HS-27A (cell line): Measurements from ENCODE around the gene CD68.

Experiments used
- DNase-seq: peaks from one replicate; pipeline ENCODE4 v3.0.0-alpha.2; 2012; ENCODE audit warnings: low read depth, missing footprints

CD68 gene

GRCh38 chr17:7579001-7579833, at the start of gene CD68:
Gene CD68 (plus strand): TSS chr17:7579638. CDS start chr17:7579678, 40 bp downstream.
- DNase-seq, result no peak

- no peak for DNase-seq
Measured at GRCh38 chr17:7530023-7530900, 49.2 kb upstream of the CD68 start.

- no peak for DNase-seq
Measured at GRCh38 chr17:7538050-7538449, 41.4 kb upstream of the CD68 start.

- DNase-seq, result no peak
Measured at GRCh38 chr17:7538891-7539545, 40.4 kb upstream of the CD68 start.

GRCh38 chr17:7541074-7541621, 38.3 kb upstream of the CD68 start:
- no peak for DNase-seq

- no peak for DNase-seq
Measured at GRCh38 chr17:7544911-7545310, 34.5 kb upstream of the CD68 start.

GRCh38 chr17:7548585-7549400, 30.6 kb upstream of the CD68 start, which contains the start of gene TNFSF12:
Gene TNFSF12 (plus strand): TSS chr17:7549058. CDS start chr17:7549154, 96 bp downstream.
- no peak for DNase-seq

GRCh38 chr17:7549401-7550055, 29.9 kb upstream of the CD68 start:
- no peak for DNase-seq

- no peak for DNase-seq
Measured at GRCh38 chr17:7550344-7550743, 29.1 kb upstream of the CD68 start.

GRCh38 chr17:7551396-7551795, 28.0 kb upstream of the CD68 start:
- DNase-seq, result no peak

GRCh38 chr17:7552621-7553051, 26.8 kb upstream of the CD68 start:
- no peak for DNase-seq

GRCh38 chr17:7553356-7553755, 26.1 kb upstream of the CD68 start:
- no peak for DNase-seq

- DNase-seq, result no peak
Measured at GRCh38 chr17:7555320-7555948, 24.0 kb upstream of the CD68 start.

- no peak for DNase-seq
Measured at GRCh38 chr17:7556627-7557026, 22.8 kb upstream of the CD68 start.

GRCh38 chr17:7557147-7557764, 22.2 kb upstream of the CD68 start:
- no peak for DNase-seq

- DNase-seq, result no peak
Measured at GRCh38 chr17:7557775-7558543, 21.5 kb upstream of the CD68 start.

GRCh38 chr17:7558544-7559319, 20.7 kb upstream of the CD68 start, which contains the start of gene TNFSF13:
Gene TNFSF13 (plus strand): TSS chr17:7558750. CDS start chr17:7559040, 290 bp downstream.
- no peak for DNase-seq
